PC-3 (cell line): ENCODE data around the gene CNN1. TPM values are rescaled to one million over a fixed set of nuclear protein-coding genes. Genes with fewer than 3 reads are reported as not detected.

Experiments used
- ATAC-seq: fragments of 200-7000 bp; cut with Tn5 transposase; 2 replicates; pipeline ENCODE4 v1.9.1; 2020; ENCODE audit warnings: mild to moderate bottlenecking, moderate library complexity
- BruUV-seq: library from RNA; stranded (reverse); fragments of 400-500 nt; replicated peaks from 2 replicates; lab custom pipeline; 2021; lab: Mats Ljungman, UMichigan
- CTCF ChIA-PET: fragments of 300-600 bp; sonication (Branson Sonifier 250); formaldehyde crosslinking; loops from one replicate; lab custom pipeline; 2022; ENCODE audit warnings: antibody characterized with exemption; lab: Charles Lee
- POLR2A ChIA-PET: fragments of 300-600 bp; sonication (Branson Sonifier 250); formaldehyde crosslinking; loops from one replicate; lab custom pipeline; 2022; ENCODE audit warnings: antibody characterized with exemption; ENCODE audit not compliant: unreplicated experiment; lab: Charles Lee
- DNase-seq: peaks from one replicate; pipeline ENCODE4 v3.0.0-alpha.2; 2015
- H2AFZ ChIP-seq: fragments of 300-600 bp; sonication (generic); 2 replicates; pipeline ENCODE4 v1.6.0; 2016; ENCODE audit warnings: antibody characterized with exemption, low read length
- H3F3A ChIP-seq: fragments of 300-600 bp; sonication (generic); one replicate; pipeline ENCODE4 v1.6.0; 2017; ENCODE audit warnings: antibody characterized with exemption, low read length, control low read depth, mild to moderate bottlenecking; ENCODE audit not compliant: unreplicated experiment
- H3K27ac ChIP-seq: fragments of 300-600 bp; sonication (generic); 2 replicates; pipeline ENCODE4 v1.5.1; 2016; ENCODE audit warnings: mild to moderate bottlenecking, low read length
- H3K27me3 ChIP-seq: fragments of 300-600 bp; sonication (generic); 2 replicates; pipeline ENCODE4 v1.6.1; 2016; ENCODE audit warnings: low read length, mixed read lengths
- H3K36me3 ChIP-seq: fragments of 300-600 bp; sonication (generic); 2 replicates; pipeline ENCODE4 v1.6.1; 2016; ENCODE audit warnings: low read depth, mixed run types, low read length, mixed read lengths
- H3K4me1 ChIP-seq: fragments of 300-600 bp; sonication (generic); 2 replicates; pipeline ENCODE4 v1.5.1; 2016; ENCODE audit warnings: low read length; ENCODE audit not compliant: insufficient read depth
- H3K4me2 ChIP-seq: fragments of 300-600 bp; sonication (generic); 2 replicates; pipeline ENCODE4 v1.6.0; 2016; ENCODE audit warnings: low read length
- H3K4me3 ChIP-seq: fragments of 300-600 bp; sonication (generic); 2 replicates; pipeline ENCODE4 v1.5.1; 2016; ENCODE audit warnings: mild to moderate bottlenecking, low read length, mixed read lengths
- H3K79me2 ChIP-seq: fragments of 300-600 bp; sonication (generic); 2 replicates; pipeline ENCODE4 v1.6.1; 2017; ENCODE audit warnings: low read length, mixed read lengths
- H3K9ac ChIP-seq: fragments of 300-600 bp; sonication (generic); 2 replicates; pipeline ENCODE4 v1.6.0; 2016; ENCODE audit warnings: mild to moderate bottlenecking, low read length
- H3K9me2 ChIP-seq: fragments of 300-600 bp; sonication (generic); replicated peaks from 2 replicates; pipeline ENCODE4 v1.6.1; 2016; ENCODE audit warnings: mixed run types, low read length, mixed read lengths
- H3K9me3 ChIP-seq: fragments of 300-600 bp; sonication (generic); 2 replicates; pipeline ENCODE4 v1.6.1; 2016; ENCODE audit warnings: low read length, mixed read lengths
- H4K20me1 ChIP-seq: fragments of 300-600 bp; sonication (generic); 2 replicates; pipeline ENCODE4 v1.6.1; 2016; ENCODE audit warnings: low read length, mixed read lengths
- EZH2 ChIP-seq: fragments of 300-600 bp; sonication (generic); IDR thresholded peaks from one replicate; pipeline ENCODE4 v1.6.1; 2017; ENCODE audit warnings: antibody characterized with exemption, mild to moderate bottlenecking, low read length; ENCODE audit not compliant: unreplicated experiment
- EZH2phosphoT487 ChIP-seq: fragments of 300-600 bp; sonication (generic); IDR thresholded peaks from 2 replicates; pipeline ENCODE4 v1.6.1; 2018; ENCODE audit warnings: mild to moderate bottlenecking, antibody characterized with exemption, low read length, borderline replicate concordance
- intact Hi-C: fragments of 100-400 bp; cut with micrococcal nuclease; formaldehyde crosslinking; loops from 2 replicates; pipeline ENCODE4 v1.9.0; 2023
- total RNA-seq: library from RNA; depleted of rRNA; stranded (reverse); fragments of >200 nt; gene quantifications from 2 replicates; pipeline ENCODE4 v1.2.3, GENCODE V29; 2014
- TF ChIP-seq, protein P1 (sequence below): fragments of 300-600 bp; sonication (generic); conservative IDR thresholded peaks from 2 replicates; pipeline ENCODE4 v1.5.1; 2017; ENCODE audit warnings: antibody characterized with exemption, low read depth, mild to moderate bottlenecking, low read length

The CNN1 gene
- total RNA-seq, 1 experiment from 2014 or later = 0.77 TPM

- no peak overlapping the region for H3K4me2 ChIP-seq
- ATAC-seq = peak; percentile 70
- DNase-seq = no peak
- H3K4me3 ChIP-seq = no peak overlapping the region
- BruUV-seq = no TSS peak
- H3K4me1 ChIP-seq = peaks cover under 1% of the 10 kb centered on the region; the same call in 1 of the 2 replicates
- no peak overlapping the region for H3K9ac ChIP-seq
- H3K9me2 ChIP-seq = no peaks in the 10 kb centered on the region
- H3F3A ChIP-seq = no peaks in the 10 kb centered on the region
- H4K20me1 ChIP-seq = peaks cover 8% of the 10 kb centered on the region; the same call in 1 of the 2 replicates
- peaks cover 27% of the 10 kb centered on the region; the same call in 1 of the 2 replicates for H3K36me3 ChIP-seq
- no peaks in the 10 kb centered on the region for H3K27me3 ChIP-seq
- CTCF ChIA-PET = no interaction called here
- peaks cover 16% of the 10 kb centered on the region for H3K79me2 ChIP-seq
- no peak overlapping the region for H3K27ac ChIP-seq
- TF ChIP-seq, protein P1, sequence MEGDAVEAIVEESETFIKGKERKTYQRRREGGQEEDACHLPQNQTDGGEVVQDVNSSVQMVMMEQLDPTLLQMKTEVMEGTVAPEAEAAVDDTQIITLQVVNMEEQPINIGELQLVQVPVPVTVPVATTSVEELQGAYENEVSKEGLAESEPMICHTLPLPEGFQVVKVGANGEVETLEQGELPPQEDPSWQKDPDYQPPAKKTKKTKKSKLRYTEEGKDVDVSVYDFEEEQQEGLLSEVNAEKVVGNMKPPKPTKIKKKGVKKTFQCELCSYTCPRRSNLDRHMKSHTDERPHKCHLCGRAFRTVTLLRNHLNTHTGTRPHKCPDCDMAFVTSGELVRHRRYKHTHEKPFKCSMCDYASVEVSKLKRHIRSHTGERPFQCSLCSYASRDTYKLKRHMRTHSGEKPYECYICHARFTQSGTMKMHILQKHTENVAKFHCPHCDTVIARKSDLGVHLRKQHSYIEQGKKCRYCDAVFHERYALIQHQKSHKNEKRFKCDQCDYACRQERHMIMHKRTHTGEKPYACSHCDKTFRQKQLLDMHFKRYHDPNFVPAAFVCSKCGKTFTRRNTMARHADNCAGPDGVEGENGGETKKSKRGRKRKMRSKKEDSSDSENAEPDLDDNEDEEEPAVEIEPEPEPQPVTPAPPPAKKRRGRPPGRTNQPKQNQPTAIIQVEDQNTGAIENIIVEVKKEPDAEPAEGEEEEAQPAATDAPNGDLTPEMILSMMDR = peak; percentile 58
- no peak for TF ChIP-seq EZH2
- TF ChIP-seq EZH2phosphoT487 = no peak
- intact Hi-C loops = no loop called here
- POLR2A ChIA-PET = no interaction called here
- no peak overlapping the region for H2AFZ ChIP-seq
- no peaks in the 10 kb centered on the region for H3K9me3 ChIP-seq
Measured at GRCh38 chr19:11551603-11552235, 13.1 kb downstream of the CNN1 start.

DNA sequence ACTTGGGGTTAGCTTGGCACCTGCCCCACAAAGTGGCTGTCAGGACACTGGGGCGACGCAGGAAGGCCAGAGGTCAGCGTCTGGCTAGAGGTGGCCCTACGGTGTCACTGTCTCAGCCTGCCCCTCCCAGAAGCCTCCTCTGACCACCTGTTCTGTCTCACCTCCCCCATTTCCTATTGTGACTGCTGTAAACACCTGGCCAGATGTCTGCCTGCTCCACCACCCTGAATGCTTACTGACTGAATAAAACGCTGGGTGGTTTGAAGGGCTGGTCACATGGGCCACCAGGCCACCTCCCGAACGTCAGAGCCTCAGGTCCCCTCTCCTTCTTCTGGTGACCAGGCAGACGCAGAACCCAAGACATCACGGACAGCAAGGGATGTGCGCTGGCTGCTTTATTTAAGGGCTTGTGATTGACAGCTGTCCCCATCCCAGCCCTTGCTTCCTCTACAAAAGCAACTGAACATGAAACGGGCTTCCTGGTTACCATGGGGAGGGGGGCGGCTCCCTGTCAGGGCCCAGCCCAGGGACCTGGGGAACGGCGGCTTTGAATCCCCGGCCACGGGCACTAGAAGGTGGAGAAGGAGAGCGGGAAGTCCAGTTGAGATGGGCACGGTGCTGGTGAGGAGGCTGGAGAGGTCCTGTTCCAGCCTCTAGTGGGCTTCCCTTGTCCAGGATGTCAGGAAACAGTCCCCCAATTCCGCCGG lies 14.2 kb downstream of the CNN1 start:
- Histone ChIP-seq H4K20me1 (peaks cover 15% of the 10 kb centered on the region; the same call in 1 of the 2 replicates), H3K9me2 (no peaks in the 10 kb centered on the region), H3K27me3 (no peaks in the 10 kb centered on the region), H3K27ac (no peak overlapping the region), H3K9ac (no peak overlapping the region), H3K4me3 (no peak overlapping the region), H3F3A (no peaks in the 10 kb centered on the region), H3K4me1 (peaks cover 6% of the 10 kb centered on the region; the same call in 1 of the 2 replicates), H3K79me2 (peaks cover 27% of the 10 kb centered on the region), H3K4me2 (no peak overlapping the region), H2AFZ (no peak overlapping the region), H3K36me3 (peaks cover 27% of the 10 kb centered on the region; the same call in 1 of the 2 replicates), H3K9me3 (no peaks in the 10 kb centered on the region)
- intact Hi-C loops = no loop called here
- DNase-seq = no peak
- BruUV-seq = no TSS peak
- no peak for TF ChIP-seq EZH2
- TF ChIP-seq EZH2phosphoT487 = no peak
- TF ChIP-seq, protein P1 = no peak
- ChIA-PET POLR2A (no interaction called here), CTCF (no interaction called here)
- no peak for ATAC-seq

- no peaks in the 10 kb centered on the region for H3K27me3 ChIP-seq
- H3K27ac ChIP-seq = no peak overlapping the region
- no peaks in the 10 kb centered on the region for H3F3A ChIP-seq
- H3K9ac ChIP-seq = no peak overlapping the region
- no peak overlapping the region for H3K4me2 ChIP-seq
- no peak overlapping the region for H2AFZ ChIP-seq
- H3K4me1 ChIP-seq = peaks cover 6% of the 10 kb centered on the region; the same call in 1 of the 2 replicates
- H3K9me3 ChIP-seq = no peaks in the 10 kb centered on the region
- no TSS peak for BruUV-seq
- peaks cover 23% of the 10 kb centered on the region; the same call in 1 of the 2 replicates for H4K20me1 ChIP-seq
- intact Hi-C loops = no loop called here
- CTCF ChIA-PET = no interaction called here
- H3K9me2 ChIP-seq = no peaks in the 10 kb centered on the region
- no peak for ATAC-seq
- H3K4me3 ChIP-seq = no peak overlapping the region
- H3K36me3 ChIP-seq = peaks cover 27% of the 10 kb centered on the region; the same call in 1 of the 2 replicates
- peaks cover 40% of the 10 kb centered on the region for H3K79me2 ChIP-seq
- POLR2A ChIA-PET = no interaction called here
- no peak for DNase-seq
- no peak for TF ChIP-seq EZH2
- TF ChIP-seq EZH2phosphoT487 = no peak
- TF ChIP-seq, protein P1 = no peak
Measured at GRCh38 chr19:11554160-11554559, 15.5 kb downstream of the CNN1 start.
